Effector memory CD4-positive, alpha-beta T cell (primary cell): ENCODE data around the gene ODC1.
A peak's percentile ranks its signal among the peaks of the same experiment; 100 is the strongest.

ENCODE experiments used
- DNase-seq, 3 donors: peaks; one replicate each; pipeline ENCODE4 v3.0.0-alpha.2; 2020
- H3K27ac ChIP-seq: 2 replicates; pipeline ENCODE4 v1.7.0; 2013; ENCODE audit warnings: mild to moderate bottlenecking, low read length, moderate library complexity; ENCODE audit not compliant: insufficient read depth, poor library complexity, severe bottlenecking
- H3K27me3 ChIP-seq: replicated peaks from 2 replicates; pipeline ENCODE4 v1.7.0; 2013; ENCODE audit warnings: mild to moderate bottlenecking, low read length; ENCODE audit not compliant: insufficient read depth, control insufficient read depth, poor library complexity, severe bottlenecking
- H3K36me3 ChIP-seq: 2 replicates; pipeline ENCODE4 v1.7.0; 2013; ENCODE audit warnings: mild to moderate bottlenecking, low read length, moderate library complexity; ENCODE audit not compliant: control insufficient read depth, insufficient read depth
- H3K4me1 ChIP-seq: 2 replicates; pipeline ENCODE4 v1.7.0; 2013; ENCODE audit warnings: low read length, mild to moderate bottlenecking; ENCODE audit not compliant: control insufficient read depth, insufficient read depth, poor library complexity, severe bottlenecking
- H3K4me3 ChIP-seq: 2 replicates; pipeline ENCODE4 v1.7.0; 2013; ENCODE audit warnings: low read length, low read depth, mild to moderate bottlenecking; ENCODE audit not compliant: insufficient read depth, poor library complexity, severe bottlenecking
- H3K9me3 ChIP-seq: 2 replicates; pipeline ENCODE4 v1.7.0; 2013; ENCODE audit warnings: mild to moderate bottlenecking, low read length, moderate library complexity; ENCODE audit not compliant: control insufficient read depth

Gene ODC1

GRCh38 chr2:10434886-10435819 is 13.0 kb downstream of the ODC1 start:
- no peak overlapping the region for H3K4me3 ChIP-seq
- H3K36me3 ChIP-seq = peaks cover 9% of the 10 kb centered on the region

GRCh38 chr2:10433947-10434885 is 13.9 kb downstream of the ODC1 start:
- Histone ChIP-seq H3K4me3 (no peak overlapping the region), H3K27me3 (no peaks in the 10 kb centered on the region), H3K4me1 (peaks cover 13% of the 10 kb centered on the region), H3K36me3 (no peaks in the 10 kb centered on the region), H3K9me3 (no peaks in the 10 kb centered on the region), H3K27ac (no peak overlapping the region)
- DNase-seq = no peak

More at GRCh38 chr2:10434886-10435819, 13.0 kb downstream of the ODC1 start:
- no peaks in the 10 kb centered on the region for H3K9me3 ChIP-seq
- peaks cover 13% of the 10 kb centered on the region for H3K4me1 ChIP-seq
- H3K27ac ChIP-seq = no peak overlapping the region
- H3K27me3 ChIP-seq = no peaks in the 10 kb centered on the region
- peak; percentile 39 to 59 (median 45) for DNase-seq

DNA sequence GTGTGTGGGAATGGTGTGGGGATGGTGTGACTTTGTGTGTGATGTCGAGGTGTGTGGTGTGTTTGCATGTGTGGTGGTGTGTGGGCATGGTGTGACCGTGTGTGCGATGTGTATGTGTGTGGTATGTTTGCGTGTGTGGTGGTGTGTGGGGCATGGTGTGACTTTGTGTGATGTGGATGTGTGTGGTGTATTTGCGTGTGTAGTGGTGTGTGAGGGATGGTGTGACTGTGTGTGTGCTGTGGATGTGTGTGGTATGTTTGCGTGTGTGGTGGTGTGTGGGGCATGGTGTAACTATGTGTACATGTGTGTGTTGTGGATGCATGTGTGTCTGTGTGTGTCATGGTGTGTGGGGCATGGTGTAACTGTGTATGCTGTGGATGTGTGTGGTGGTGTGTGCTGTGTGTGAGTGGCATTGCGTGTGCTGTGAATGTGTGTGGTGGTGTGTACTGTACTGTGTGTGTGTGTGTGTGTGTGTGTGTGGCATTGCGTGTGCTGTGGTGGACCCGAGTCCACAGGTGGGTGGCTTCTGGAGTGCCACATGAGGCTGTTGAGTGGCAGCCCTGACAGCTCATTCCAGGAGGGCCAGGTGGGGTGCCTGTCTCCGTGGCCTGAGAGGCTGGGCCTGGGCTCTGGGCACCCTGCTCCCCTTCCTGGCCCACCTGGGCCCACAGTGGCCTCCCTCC is 14.7 kb downstream of the ODC1 start:
- Histone ChIP-seq H3K27me3 (no peaks in the 10 kb centered on the region), H3K27ac (no peak overlapping the region)
- no peak for DNase-seq

DNA sequence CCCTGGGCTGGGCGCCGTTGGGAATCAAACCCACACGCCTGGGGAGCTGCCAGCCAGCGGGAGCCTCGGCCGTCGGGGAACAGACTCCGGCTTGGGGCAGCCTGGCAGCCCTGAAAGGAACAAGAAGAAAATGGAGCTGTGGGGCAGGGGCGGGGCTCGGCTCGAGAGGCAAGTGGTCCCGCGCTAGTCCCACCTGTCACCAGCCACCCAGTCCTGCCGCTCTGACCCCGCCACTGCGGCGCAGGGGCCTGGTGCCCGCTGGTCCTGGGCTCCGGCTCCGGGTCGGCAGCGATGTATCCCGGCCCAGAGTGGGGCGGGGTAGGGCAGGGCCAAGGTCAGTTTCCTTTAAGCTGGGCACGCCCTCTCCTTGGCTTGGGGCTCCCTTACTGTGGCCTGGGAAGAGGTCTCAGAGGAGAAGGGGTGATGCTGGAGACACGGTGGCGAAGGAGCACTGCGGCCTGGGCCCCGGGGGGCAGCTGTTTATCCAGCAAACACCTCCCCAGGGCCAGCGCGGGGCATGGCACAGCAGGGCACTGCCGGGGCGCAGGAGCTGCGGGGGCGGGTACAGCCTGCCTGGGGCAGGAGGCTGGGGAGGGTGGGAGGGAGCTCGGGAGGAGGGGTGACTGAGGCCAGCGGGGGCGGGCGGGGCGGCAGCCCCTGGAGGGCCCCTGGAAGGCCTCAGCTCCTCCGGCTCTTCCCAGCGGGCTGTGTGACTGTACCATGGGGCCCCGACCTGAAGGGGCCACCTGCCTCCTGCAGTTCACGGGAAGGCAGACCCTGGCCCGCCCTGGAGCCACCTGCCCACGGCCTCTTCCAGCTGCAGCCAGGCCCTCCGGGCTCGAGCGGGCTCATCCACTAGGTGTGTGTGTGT is 15.6 kb downstream of the ODC1 start:
- Histone ChIP-seq H3K9me3 (no peaks in the 10 kb centered on the region), H3K27me3 (no peaks in the 10 kb centered on the region), H3K27ac (no peak overlapping the region), H3K4me1 (peaks cover 13% of the 10 kb centered on the region), H3K36me3 (no peaks in the 10 kb centered on the region), H3K4me3 (peak overlapping the region; percentile 38)
- no peak for DNase-seq

More for the DNA sequence above, 14.7 kb downstream of the ODC1 start:
- Histone ChIP-seq H3K9me3 (no peaks in the 10 kb centered on the region), H3K4me3 (no peak overlapping the region), H3K4me1 (peaks cover 13% of the 10 kb centered on the region), H3K36me3 (no peaks in the 10 kb centered on the region)

DNA sequence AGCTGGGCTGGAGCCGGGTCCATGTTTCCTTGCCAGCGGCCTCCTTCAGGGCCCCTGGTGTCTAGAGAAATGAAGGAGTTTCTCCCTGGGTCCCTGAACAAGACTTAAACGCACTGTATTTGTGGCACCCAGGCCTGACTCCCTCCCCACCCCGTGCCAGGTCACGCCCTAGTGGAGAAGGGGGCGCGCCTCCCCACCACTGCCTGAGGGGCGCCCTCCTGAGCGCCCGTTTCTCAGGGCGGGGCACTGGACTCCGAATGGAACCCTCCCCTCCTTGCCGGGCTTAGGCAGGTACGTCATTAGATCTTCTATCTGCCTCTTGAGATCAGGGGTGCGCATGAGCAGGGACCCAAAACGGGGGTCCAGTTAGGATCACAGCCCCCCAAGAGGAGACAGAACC is 16.3 kb downstream of the ODC1 start:
- H3K27ac ChIP-seq = no peak overlapping the region
- DNase-seq = no peak

DNA sequence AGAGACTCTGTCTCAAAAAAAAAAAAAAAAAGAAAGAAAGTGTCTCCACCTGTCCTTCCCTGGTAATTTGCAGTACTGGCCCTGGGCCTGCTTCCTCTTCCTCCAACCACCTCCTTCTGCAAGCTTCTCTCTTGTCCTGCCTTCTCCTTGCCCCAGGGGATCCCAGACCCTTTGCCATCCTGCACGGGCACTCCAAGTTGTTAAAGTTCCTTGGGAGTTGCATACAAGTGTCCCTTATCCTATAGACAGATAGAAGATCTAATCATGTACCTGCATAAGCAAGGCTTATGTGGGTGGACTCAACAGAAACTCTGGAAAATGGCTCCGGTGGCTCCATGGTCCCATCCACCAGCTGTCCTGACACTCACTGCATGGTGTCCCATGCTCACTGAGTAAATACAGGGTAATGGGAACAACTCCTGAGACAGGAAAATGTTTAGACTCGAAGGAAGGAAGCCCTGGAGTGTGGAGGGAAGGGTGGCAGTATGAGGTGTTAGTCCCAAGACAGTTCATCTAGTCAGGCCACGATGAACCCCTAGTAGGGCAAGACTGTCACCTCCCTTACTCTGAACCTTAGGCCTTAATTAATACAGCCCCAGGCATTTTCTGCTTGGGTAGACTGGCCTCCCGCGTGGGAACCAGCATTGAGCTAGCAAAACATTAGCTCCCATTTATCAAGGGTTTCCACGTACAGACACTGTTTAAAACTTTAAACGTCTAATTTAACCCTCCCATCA is 17.1 kb downstream of the ODC1 start:
- Histone ChIP-seq H3K27me3 (no peaks in the 10 kb centered on the region), H3K4me3 (no peak overlapping the region), H3K4me1 (peaks cover 13% of the 10 kb centered on the region), H3K36me3 (peaks cover 13% of the 10 kb centered on the region), H3K27ac (no peak overlapping the region), H3K9me3 (no peaks in the 10 kb centered on the region)
- no peak for DNase-seq

More for the DNA sequence above, 16.3 kb downstream of the ODC1 start:
- H3K4me3 ChIP-seq = no peak overlapping the region
- H3K4me1 ChIP-seq = peaks cover 13% of the 10 kb centered on the region
- no peaks in the 10 kb centered on the region for H3K9me3 ChIP-seq
- peaks cover 6% of the 10 kb centered on the region for H3K36me3 ChIP-seq
- H3K27me3 ChIP-seq = no peaks in the 10 kb centered on the region

- Histone ChIP-seq H3K4me3 (no peak overlapping the region), H3K9me3 (no peaks in the 10 kb centered on the region), H3K4me1 (peaks cover 10% of the 10 kb centered on the region), H3K27me3 (no peaks in the 10 kb centered on the region), H3K36me3 (peaks cover 30% of the 10 kb centered on the region), H3K27ac (no peak overlapping the region)
- no peak for DNase-seq
Measured at GRCh38 chr2:10428924-10429323, 19.2 kb downstream of the ODC1 start.

- H3K27ac ChIP-seq = no peak overlapping the region
- no peaks in the 10 kb centered on the region for H3K9me3 ChIP-seq
- no peaks in the 10 kb centered on the region for H3K27me3 ChIP-seq
- H3K4me3 ChIP-seq = no peak overlapping the region
- peaks cover 10% of the 10 kb centered on the region for H3K4me1 ChIP-seq
- no peak for DNase-seq
- H3K36me3 ChIP-seq = peaks cover 33% of the 10 kb centered on the region
Measured at GRCh38 chr2:10428355-10428754, 19.8 kb downstream of the ODC1 start.
